Activated CD8-positive, alpha-beta memory T cell treated with anti-CD3 and anti-CD28 coated beads for 48 hours (primary cell): ENCODE results near the gene KCNQ2.
A peak's percentile ranks its signal among the peaks of the same experiment; 100 is the strongest.
"Not testable (repeated sequence)": the region's sequence is repeated elsewhere in the genome, so short reads cannot be mapped to it uniquely, and the experiment has no call there.

Source experiments
- DNase-seq, 3 experiments: peaks; one replicate each; pipeline ENCODE4 v3.0.0-alpha.2; 2020; ENCODE audit warnings: low read depth in 2 of 3, low spot score in 2 of 3

Gene KCNQ2

DNA sequence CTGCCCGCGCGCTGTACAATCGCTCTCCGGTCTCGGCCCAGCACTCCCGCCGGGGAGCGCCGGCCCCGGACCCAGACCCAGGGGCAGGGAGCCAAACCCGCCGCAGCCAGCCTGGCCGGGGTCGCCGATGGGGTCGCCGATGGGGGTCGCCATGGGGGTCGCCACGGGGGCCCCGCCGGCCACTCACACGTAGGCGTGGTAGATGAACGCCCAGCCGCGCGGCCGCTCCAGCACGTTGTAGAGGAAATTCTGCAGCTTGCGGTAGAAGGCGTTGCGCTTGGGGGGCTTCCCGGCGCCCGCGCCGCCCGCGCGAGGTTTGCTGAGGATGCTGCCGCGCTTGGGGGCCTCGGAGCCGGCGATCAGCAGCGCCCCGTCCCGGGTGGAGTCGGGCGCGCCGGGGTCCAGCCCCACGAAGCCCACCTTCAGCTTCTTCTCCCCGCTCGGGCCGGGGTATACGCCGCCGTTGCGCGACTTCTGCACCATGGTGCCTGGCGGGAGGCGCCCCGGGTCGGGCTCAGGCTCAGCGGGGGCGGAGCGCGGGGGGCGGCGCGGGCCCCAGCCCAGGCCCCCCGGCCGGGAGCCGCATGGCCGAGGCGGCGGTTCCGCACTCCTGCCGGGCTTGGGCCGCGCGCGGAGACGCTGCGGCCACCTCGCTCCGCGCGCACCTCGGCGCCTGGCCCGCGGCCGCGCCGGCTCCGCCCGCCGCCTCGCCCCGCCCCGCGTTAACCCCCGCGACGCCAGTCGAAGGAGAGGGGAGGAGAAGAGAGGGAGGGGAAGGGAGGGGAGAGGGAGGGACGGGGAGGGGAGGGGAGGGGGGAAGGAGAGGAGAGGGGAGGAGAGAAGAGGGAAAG is at the start of gene KCNQ2:
TSS of gene KCNQ2 (minus strand) at position 675 of the 851 bp plus-strand sequence. CDS start at position 483, 192 bp downstream.
- no peak for DNase-seq

DNA sequence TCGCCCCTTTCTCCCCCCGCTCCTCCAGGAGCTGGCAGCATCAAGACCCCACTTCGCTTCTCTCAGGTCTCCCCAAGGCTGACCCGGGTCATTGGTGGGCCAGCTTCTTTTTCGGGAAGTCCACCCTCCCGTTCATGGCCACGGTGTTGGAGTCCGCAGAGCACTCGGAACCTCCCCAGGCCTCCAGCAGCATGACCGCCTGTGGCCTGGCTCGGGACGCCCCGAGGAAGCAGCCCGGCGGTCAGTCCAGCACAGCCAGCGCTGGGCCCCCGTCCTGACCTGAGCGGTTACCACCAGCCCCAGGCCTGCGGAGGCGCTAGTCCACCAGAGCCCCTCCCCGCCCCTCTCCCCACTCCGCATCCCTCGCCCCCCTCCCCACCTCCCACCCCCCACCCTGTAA is 49.1 kb upstream of the KCNQ2 start:
- DNase-seq: no peak

DNA sequence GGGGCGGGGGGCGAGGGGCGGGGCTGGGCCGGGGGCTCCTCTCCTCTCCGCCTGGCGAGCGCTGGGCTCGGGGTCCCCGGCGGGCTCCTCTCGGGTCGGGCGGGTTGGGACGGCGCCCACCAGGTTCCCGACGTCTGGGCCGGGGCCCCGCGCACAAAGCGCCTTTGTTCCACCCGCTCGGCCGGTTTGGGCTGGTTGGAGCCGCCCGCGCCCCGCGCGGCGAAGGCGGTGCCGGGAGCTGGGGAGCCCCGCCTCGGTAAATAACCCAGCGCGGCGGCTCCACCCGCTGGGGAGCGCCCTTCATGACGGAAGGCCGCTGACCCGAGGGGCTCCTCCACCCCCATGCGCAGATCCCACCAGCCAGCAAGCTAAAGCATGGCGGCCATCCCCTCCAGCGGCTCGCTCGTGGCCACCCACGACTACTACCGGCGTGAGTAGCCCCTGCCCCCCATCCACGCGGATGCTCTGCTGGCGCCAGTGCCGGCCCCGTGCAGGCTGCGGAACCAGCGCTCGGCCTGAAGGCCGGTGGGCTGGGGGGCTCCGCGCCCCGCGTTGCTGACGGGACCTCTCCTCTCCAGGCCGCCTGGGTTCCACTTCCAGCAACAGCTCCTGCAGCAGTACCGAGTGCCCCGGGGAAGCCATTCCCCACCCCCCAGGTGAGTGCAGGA is 48.6 kb upstream of the KCNQ2 start:
- peak; percentile 41 to 54 (median 44) for DNase-seq

DNA sequence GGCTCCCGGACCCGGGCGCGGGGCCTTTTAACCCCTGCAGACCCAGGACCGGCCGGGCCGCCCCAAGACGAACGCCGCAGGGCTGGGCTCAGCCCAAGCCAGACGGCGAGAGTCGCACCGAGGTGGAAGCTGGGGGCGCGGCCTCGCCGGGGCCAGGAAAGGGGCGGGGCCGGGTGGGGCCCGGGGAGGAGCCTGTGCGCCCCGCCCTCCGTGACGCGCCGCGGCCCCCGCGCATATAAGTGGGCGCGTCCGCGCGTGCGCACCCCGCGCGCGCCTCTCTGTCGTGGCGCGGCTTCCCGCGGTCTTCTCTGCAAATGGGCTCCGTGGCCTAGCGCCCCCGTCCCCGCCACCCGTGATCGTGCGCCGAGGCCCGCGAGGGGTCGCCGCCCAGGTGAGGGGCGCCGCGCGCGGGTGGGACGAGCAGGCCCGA is 48.1 kb upstream of the KCNQ2 start, which contains the start of gene PPDPF:
TSS of gene PPDPF (plus strand) at position 262 of the 430 bp plus-strand sequence. CDS start 544 bp downstream, outside the sequence.
- peak; percentile 69 to 80 (median 79) for DNase-seq

DNA sequence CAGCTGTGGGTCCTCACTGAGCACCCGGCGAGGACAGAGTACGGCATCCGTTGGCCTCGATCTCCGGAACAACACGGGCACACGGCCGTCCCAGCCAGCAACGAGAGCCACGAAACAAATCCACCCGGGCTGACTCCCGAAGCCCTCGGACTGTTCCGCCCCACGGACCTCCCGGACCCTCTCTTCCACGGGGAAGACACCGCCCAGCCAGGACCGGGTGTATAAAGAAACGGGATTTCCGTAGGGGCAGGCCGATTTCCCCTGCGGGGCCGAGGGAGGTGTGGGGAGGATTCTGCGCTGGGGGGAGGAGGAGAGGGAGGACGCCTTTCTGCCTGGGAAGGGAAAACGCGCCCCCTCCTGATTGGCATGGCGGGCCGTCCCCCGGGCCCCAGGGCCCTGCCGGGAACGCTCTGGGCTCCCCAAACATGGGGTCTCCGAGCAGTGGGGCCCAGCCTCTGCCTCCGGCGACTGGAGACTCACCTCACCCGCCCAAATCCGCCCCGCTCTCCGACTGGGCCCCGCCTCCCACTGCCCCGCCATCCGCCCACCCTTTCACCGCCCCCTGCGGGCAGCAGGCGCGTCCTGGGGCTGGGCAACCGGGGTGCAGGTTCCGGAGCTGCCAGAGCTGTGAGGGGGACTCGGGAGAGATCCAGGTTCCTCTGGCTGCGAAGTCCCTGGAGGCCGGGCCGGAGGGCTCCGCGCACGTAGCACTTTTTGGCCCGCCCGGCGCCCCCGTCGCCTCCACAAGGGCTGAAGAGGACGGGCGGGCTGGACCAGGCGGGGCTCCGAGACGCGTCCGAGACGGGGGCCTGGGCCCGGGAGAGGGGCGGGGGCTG is 47.4 kb upstream of the KCNQ2 start:
- peak; percentile 41 to 57 (median 45) for DNase-seq

DNA sequence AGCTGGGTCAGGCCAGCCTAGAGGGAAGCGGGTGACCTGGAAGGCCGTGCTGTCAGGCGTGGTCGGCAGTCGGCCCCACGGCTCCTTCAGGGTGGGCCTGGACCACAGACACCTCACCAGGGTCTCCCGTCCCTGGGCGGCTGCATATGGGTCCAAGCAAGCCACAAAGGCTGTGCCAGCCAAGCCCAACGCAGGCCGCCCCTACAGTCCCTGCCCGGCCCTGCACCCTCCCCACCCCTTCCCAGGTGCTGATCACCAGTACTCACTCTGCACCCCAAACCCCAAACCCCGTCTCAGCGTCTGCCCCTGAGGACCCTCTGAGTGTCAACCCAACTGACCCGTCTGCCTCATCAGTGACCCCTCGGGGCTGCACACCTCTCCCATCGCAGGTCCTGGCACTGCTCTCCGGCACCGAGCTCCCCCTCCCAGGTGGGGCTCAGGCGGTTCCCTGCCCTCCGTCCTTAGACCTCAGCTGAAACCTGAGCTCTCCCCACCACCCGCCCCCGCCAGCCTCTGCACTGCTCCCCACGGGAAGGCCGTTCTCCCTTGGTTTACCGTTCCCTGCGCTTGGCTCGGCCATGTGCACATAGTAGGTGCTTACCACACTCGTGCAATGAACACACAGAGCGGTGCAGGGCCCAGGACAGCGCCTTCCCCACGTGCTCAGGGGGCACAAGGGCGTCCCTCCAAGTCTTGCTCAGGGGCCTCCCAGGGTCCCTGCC is 46.7 kb upstream of the KCNQ2 start:
- DNase-seq: no peak

DNA sequence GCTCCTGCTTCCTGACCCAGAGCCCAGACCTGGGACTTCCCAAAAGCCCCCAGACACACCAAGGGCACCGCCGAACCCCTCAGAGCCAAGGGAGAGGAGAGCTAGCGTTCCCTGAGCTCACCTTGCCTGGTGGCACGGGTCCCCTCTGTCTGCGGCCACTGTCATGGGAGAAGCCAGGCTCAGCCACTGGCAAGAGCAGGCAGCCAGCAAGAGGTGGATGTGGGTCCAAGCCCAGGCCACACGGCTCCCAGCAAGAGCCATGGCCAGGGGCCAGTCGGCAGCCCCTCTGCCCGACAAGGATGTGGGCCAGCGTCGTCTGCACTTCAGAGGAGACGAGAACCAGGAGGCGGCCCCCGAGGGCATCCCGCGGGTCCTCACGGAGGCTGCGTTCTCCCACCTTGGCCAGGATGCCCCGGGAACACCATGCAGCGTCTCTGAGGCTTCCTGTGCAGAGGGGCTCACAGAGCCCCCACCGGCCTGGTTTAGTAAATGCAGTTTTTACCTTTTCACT is 46.0 kb upstream of the KCNQ2 start:
- no peak for DNase-seq

DNA sequence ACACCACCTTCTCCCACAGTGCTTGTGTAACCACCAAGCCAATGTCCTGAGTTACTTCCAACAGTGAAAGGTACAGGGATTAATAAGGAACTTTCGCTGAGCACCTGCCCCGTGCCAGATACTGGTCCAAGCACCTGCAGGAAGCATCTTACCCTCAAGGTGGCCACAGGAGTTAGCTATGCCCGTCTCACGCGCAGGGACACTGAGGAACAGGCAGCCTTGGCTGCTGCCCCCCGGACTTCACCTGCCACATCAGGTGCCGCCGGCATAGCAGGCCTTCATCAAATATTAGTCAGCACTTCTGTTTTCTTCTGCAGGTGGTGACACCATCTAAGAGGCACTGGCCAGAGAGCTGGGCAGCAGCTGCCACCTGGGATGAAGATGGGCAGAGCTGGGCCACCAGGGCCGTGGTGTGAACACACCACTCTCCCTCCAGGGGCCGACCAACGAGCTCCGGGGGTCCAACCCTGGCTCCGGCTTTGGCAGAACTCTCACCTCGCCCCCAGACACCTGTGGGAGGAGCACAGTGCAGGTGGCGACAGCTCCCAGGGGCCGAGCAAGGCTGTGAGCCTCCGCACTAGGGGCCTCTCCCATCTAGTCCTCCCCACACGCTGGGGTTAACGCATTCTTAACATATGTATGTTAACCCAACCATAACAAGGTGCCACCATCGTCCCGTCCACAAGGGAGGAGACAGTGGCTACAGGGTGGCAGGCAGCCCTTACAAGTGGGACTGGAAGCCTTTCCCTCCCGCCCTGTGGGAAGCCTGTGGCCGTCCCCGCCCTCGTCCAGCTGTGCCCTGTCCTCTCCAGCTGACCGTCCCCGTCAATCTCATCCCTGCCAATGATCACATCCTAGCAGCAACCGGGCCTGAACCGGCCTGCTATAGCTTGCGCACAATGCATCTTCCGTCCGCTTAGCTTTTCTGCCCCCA is 45.2 kb upstream of the KCNQ2 start:
- no peak for DNase-seq

DNA sequence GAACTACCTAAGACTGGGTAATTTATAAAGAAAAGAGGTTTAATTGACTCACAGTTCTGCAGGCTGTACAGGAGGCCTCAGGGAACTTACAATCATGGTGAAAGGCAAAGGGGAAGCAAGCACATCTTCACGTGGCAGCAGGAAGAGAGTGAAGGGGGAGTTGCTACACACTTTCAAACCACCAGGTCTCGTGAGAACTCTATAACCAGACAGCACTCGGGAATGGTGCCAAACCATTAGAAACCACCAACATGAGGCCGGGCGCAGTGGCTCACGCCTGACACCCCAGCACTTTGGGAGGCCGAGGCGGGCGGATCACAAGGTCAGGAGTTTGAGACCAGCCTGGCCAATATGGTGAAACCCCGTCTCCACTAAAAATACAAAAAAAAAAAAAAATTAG is 42.1 kb upstream of the KCNQ2 start:
- DNase-seq: not testable (repeated sequence)

DNA sequence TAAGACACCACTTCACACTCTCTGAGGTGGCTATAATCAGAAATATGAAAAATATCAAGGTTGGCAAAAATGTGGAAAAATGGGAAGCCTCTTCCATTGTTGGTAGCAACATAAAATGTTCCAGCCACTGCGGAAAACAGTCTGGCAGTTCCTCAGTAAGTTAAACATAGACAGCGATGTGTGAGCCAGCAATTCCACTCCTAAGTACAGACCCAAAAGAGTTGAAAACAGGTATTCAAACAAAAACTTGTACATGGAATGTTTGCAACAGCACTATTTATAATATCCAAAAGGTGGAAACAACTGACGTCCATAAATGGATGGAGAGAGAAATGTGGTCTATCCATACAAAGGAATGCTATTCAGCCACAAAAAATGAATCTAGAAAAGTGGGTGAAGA is 40.8 kb upstream of the KCNQ2 start:
- DNase-seq: no peak

DNA sequence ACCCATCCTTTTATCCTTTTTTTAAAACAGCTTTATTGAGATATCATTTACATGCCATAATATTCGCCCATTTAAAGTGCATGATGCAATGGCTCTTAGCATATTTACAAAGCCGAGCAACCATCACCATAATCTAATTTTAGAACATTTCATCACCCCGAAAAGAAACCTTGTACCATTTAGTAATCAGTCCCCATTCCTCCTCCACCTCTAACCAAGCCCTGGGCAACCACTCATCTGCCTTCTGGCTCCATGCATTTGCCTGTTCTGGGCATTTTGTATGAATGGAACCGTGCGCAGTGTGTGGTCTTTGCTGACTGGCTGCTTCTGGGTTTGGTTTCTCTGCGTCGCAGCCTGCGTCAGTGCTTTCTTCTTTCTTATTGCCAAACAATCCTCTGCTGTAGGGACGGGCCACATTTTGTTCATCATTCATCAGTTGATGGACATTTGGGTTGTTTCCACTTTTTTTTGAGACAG is 36.7 kb upstream of the KCNQ2 start:
- no peak for DNase-seq

DNA sequence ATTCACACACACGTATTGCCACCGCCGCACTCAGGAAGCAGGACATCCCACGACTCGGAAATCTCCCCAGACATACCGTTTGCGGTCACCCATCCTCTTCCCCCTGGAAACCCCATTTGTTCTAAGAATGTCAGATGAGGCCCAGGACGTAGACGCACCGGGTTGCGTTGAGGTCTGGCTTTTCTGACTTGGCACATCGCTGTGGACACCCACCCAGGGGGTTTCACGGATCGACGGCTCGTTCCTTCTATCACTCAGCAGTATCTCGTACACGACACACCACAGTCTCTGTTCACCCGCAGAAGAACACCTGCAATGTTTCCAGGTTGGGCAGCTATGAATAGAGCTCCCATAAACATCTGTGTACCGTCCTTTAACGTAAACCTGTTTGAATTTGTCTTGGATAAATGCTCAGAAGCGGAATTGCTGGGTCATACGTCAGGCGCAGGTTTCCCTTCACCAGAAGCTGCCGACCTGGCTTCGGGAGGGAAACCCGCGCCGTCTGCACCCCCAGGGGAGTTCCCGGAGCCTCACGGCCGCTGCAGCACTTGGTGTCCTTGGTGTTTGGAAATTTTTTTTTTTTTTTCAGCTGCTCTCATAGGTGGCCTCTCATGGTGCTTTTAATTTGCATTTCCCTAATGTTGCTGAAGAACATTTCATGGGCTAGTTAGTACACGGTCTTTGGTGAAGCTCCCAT is 35.8 kb upstream of the KCNQ2 start:
- DNase-seq: no peak

DNA sequence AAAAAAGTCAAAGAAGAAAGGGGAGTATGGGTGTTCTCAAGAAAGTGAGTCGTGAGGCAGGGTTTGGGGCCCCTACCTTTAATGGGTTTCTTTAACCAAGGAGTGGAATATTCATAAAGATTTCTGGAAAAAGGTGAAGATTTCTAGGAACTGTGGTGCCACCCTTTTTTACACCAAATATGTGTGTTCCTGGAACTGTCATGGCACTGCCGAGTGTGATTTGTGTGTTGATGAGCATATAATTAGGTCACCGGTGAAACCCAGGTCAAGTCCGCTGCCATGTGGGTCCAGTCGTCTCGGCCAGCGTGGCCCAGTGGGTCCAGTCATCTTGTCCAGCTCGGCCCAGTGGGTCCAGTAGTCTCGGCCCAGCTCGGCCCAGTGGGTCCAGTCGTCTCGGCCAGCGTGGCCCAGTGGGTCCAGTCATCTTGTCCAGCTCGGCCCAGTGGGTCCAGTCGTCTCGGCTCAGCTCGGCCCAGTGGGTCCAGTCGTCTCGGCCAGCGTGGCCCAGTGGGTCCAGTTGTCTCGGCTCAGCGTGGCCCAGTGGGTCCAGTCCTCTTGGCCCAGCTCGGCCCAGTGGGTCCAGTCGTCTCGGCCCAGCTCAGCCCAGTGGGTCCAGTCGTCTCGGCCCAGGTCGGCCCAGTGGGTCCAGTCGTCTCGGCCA is 34.8 kb upstream of the KCNQ2 start:
- DNase-seq: no peak

DNA sequence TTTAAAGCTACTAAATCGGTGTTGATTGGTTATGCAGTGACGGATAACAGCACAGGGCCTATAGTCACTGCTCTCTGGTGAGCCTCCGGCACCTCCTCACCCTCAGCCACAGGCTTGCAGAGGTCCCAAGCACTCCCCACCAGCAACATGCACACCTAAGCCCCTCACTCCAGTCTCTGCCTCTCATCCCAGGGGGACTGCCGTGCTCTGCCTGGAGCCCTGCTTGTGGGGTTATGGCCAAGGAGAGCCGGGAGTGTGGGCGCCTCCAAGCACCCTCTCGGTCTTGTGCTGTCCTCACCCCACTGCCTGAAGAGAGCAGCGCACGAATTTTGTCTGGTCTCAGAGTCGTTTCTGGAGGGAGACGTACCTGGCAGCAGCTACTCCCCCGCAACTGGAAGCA is 33.3 kb upstream of the KCNQ2 start:
- DNase-seq: no peak

DNA sequence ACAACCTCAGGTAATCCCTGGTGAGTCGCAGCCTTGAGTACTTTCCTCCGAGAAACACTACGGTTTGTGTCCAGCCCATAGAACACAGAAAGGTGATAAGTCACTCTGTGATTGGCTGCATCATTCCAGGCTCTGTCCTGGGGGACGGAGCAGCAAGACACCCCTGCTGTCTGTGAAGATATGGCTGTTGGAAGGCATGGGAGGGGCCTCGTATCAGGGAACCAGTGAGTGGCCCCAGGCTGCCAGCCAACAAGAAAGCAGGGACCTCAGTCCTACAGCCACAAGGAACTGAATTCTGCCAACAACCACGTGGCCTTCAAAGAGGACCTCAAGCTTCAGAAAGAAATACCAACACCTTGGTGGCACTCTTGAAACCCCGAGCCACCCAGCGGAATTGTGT is 32.8 kb upstream of the KCNQ2 start:
- DNase-seq: no peak

DNA sequence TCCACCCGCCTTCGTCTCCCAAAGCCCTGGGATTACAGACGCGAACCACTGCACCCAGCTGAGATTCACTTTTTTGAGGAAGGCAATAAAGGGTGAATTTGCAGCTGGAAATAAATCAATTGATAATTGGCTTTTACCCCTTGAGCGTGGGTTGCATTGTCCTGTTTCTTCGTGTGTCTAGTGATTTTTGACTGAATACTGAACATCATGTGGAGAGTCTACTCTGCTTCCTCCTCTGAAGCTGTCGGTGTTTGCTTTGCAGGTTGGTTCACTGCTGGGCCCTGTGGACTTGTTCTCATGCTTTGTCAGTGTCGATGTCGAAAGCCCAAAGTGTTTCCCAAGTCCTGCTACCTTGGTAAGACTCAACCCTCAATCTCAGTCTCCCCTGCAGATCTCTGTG is 32.2 kb upstream of the KCNQ2 start:
- DNase-seq: no peak

DNA sequence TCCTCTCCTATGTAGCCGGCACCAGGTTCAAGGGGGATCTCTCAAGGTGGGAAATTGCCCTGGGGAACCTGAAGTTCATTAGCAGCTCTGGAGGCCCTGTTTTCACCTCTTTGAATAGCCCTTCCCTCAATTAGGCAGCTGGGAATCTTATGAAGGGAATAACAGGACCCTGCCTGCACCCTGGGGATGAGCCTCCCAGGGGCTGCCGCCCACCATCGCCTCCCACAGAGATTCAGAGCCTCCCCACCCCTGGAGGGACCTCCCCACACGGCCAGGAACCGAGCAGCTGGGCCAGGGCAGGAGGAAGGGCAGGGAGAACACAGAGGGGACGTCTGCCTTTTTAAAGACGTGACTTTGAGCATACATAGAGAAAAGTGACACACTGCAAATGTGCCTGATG is 31.1 kb upstream of the KCNQ2 start:
- DNase-seq: no peak

DNA sequence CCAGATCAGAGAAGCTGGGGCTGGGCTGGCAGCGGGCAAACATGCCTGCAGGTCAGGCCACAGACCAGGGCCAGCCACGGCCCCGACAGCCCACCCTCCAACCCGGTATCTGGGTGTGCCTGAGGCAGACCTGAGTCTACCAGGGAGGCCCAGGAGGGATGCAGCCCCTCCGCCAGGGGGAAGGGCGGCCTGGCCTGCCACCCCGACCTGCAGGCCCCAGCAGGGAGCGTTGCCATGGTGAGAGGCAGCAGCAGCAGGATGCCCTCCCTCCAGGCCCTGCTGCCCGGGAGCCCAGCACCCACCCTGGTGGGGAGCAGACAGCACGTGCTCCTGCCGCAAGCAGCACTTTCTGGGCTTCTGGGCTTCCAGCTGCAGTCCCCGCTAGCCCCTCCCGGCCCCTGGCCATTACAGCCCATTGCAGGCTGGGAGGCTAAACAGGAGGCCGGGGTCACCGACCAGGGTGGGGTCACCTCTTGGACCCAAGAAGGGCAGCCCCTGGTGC is 30.3 kb upstream of the KCNQ2 start:
- no peak for DNase-seq
